ENCODE results near the gene PCDH7. TPM values are rescaled to one million over a fixed set of nuclear protein-coding genes. Genes with fewer than 3 reads are reported as not detected.

The PCDH7 gene
- total RNA-seq, 1 donor from 2014 or later, result 34.3 TPM

GRCh38 chr4:30753316-30753715 lies 33.1 kb downstream of the PCDH7 start:
- Histone ChIP-seq H3K36me3 (no peaks in the 10 kb centered on the region), H3K4me1 (peaks cover 5% of the 10 kb centered on the region), H3K4me3 (no peak overlapping the region), H3K27ac (replicated peaks) (no peak overlapping the region), H3K9me3 (replicated peaks) (no peaks in the 10 kb centered on the region), H3K27me3 (ENCODE audit: low read depth) (no peaks in the 10 kb centered on the region)
- DNase-seq, result no peak
- intact Hi-C loops (cut with micrococcal nuclease), result no loop called here
- TF ChIP-seq, protein P1, sequence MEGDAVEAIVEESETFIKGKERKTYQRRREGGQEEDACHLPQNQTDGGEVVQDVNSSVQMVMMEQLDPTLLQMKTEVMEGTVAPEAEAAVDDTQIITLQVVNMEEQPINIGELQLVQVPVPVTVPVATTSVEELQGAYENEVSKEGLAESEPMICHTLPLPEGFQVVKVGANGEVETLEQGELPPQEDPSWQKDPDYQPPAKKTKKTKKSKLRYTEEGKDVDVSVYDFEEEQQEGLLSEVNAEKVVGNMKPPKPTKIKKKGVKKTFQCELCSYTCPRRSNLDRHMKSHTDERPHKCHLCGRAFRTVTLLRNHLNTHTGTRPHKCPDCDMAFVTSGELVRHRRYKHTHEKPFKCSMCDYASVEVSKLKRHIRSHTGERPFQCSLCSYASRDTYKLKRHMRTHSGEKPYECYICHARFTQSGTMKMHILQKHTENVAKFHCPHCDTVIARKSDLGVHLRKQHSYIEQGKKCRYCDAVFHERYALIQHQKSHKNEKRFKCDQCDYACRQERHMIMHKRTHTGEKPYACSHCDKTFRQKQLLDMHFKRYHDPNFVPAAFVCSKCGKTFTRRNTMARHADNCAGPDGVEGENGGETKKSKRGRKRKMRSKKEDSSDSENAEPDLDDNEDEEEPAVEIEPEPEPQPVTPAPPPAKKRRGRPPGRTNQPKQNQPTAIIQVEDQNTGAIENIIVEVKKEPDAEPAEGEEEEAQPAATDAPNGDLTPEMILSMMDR (IDR thresholded peaks at IDR 0.05; ENCODE audit: borderline replicate concordance), result no peak

- Histone ChIP-seq H3K9me3 (replicated peaks) (no peaks in the 10 kb centered on the region), H3K27ac (replicated peaks) (no peak overlapping the region), H3K36me3 (no peaks in the 10 kb centered on the region), H3K4me3 (no peak overlapping the region), H3K27me3 (ENCODE audit: low read depth) (no peaks in the 10 kb centered on the region), H3K4me1 (peaks cover 5% of the 10 kb centered on the region)
- TF ChIP-seq, protein P1 (IDR thresholded peaks at IDR 0.05; ENCODE audit: borderline replicate concordance), result no peak
- intact Hi-C loops (cut with micrococcal nuclease), result no loop called here
- no peak for DNase-seq
These were observed 33.9 kb downstream of the PCDH7 start for GRCh38 chr4:30754021-30754420.

DNA sequence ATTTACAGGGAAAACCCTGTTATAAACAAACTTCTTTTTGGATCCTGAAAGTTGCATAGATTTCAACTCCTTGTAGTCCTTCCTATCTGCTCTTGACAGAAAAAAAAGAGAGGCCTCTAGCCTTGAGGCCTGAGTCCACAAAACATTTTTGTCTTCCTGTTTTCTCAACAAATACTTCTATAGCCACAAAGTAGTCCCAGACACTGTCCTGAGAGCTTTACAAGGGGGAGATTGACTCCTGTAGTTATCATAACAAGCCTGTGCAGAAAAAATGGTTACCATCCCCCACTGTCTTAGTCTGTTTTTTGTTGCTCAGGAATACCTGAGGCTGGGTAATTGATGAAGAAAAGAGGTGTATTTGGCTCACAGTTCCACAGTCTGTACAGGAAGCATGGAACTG lies 35.2 kb downstream of the PCDH7 start:
- intact Hi-C loops (cut with micrococcal nuclease), result no loop called here
- Histone ChIP-seq H3K27me3 (ENCODE audit: low read depth) (no peaks in the 10 kb centered on the region), H3K36me3 (no peaks in the 10 kb centered on the region), H3K4me1 (peaks cover 5% of the 10 kb centered on the region), H3K4me3 (no peak overlapping the region), H3K9me3 (replicated peaks) (no peaks in the 10 kb centered on the region), H3K27ac (replicated peaks) (no peak overlapping the region)
- TF ChIP-seq, protein P1 (IDR thresholded peaks at IDR 0.05; ENCODE audit: borderline replicate concordance), result no peak
- no peak for DNase-seq

GRCh38 chr4:30756553-30756952 lies 36.4 kb downstream of the PCDH7 start:
- no peak for DNase-seq
- TF ChIP-seq, protein P1 (IDR thresholded peaks at IDR 0.05; ENCODE audit: borderline replicate concordance), result no peak
- peaks cover 5% of the 10 kb centered on the region for H3K4me1 ChIP-seq
- no peaks in the 10 kb centered on the region for H3K27me3 ChIP-seq (ENCODE audit: low read depth)
- H3K36me3 ChIP-seq, result no peaks in the 10 kb centered on the region
- intact Hi-C loops (cut with micrococcal nuclease), result no loop called here
- H3K4me3 ChIP-seq, result no peak overlapping the region
- H3K9me3 ChIP-seq (replicated peaks), result no peaks in the 10 kb centered on the region
- H3K27ac ChIP-seq (replicated peaks), result no peak overlapping the region

- Histone ChIP-seq H3K9me3 (replicated peaks) (no peaks in the 10 kb centered on the region), H3K36me3 (no peaks in the 10 kb centered on the region), H3K27me3 (ENCODE audit: low read depth) (no peaks in the 10 kb centered on the region), H3K27ac (replicated peaks) (no peak overlapping the region), H3K4me1 (peaks cover 5% of the 10 kb centered on the region), H3K4me3 (no peak overlapping the region)
- DNase-seq, result no peak
- TF ChIP-seq, protein P1 (IDR thresholded peaks at IDR 0.05; ENCODE audit: borderline replicate concordance), result no peak
- intact Hi-C loops (cut with micrococcal nuclease), result no loop called here
These were observed 37.2 kb downstream of the PCDH7 start for GRCh38 chr4:30757357-30757756.

DNA sequence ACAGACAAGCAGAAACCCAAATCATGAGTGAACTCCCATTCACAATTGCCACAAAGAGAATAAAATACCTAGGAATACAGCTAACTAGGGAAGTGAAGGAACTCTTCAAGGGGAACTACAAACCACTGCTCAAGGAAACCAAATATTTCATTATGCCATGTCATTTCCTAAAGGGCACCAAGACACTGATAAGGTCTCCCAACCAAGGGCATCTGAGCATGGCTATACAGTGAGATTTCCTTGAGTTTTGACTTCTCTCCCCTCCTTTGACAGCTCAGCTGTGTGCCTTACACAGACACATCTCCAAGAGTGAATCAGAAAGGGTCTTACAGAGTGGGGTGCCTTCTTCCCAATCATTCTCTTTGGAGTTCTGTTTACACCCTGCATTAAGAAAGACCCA lies 40.4 kb downstream of the PCDH7 start:
- H3K9me3 ChIP-seq (replicated peaks), result no peaks in the 10 kb centered on the region
- H3K27ac ChIP-seq (replicated peaks), result no peak overlapping the region
- peaks cover 5% of the 10 kb centered on the region for H3K4me1 ChIP-seq
- TF ChIP-seq, protein P1 (IDR thresholded peaks at IDR 0.05; ENCODE audit: borderline replicate concordance), result no peak
- H3K27me3 ChIP-seq (ENCODE audit: low read depth), result no peaks in the 10 kb centered on the region
- no peak for DNase-seq
- no peak overlapping the region for H3K4me3 ChIP-seq
- H3K36me3 ChIP-seq, result no peaks in the 10 kb centered on the region
- intact Hi-C loops (cut with micrococcal nuclease), result no loop called here

All from left ventricle myocardium inferior (tissue), 1 donor.